K562 (cell line): Measurements from ENCODE around the gene ZEB2. TPM values are rescaled to one million over a fixed set of nuclear protein-coding genes. Genes with fewer than 3 reads are reported as not detected.
A peak's percentile ranks its signal among the peaks of the same experiment; 100 is the strongest.

ENCODE experiments used
- ATAC-seq: fragments of 200-7000 bp; cut with Tn5 transposase; 3 replicates; pipeline ENCODE4 v1.9.1; 2020; ENCODE audit warnings: moderate library complexity
- BruUV-seq: library from RNA; stranded (reverse); fragments of 400-500 nt; replicated peaks from 2 replicates; lab custom pipeline; 2021; lab: Mats Ljungman, UMichigan
- CTCF ChIA-PET: fragments of 300-600 bp; formaldehyde crosslinking; extraction: SDS; loops from one replicate; lab custom pipeline; 2021; ENCODE audit warnings: low intra/inter-chr PET ratio; lab: Yijun Ruan, JAX
- POLR2A ChIA-PET: fragments of 300-600, 350-650 bp; sonication (Branson Sonifier 250); formaldehyde crosslinking; extraction: SDS; loops from one replicate; lab custom pipeline; 2021; ENCODE audit warnings: antibody characterized with exemption, inconsistent platforms; lab: Yijun Ruan, JAX
- DNase-seq, 4 experiments: peaks; one replicate each; pipeline versions ENCODE4 v3.0.0 to v3.0.0-alpha.2; 2011 to 2018; ENCODE audit warnings: low spot score in 3 of 4, mixed read lengths in 3 of 4; ENCODE audit errors: extremely low read depth in 1 of 4
- FAIRE-seq: peaks from 2 replicates; lab custom pipeline; 2011; peaks lifted over from hg19 to GRCh38; lab: Jason Lieb, UNC
- H2AFZ ChIP-seq: 2 replicates; pipeline ENCODE4 v1.6.0; 2011; ENCODE audit warnings: low read depth, low read length, control low read depth, inconsistent platforms
- H3K27ac ChIP-seq: fragments of 200-600 bp; 3 replicates; pipeline ENCODE4 v1.8.0; 2011; ENCODE audit warnings: low read depth, mild to moderate bottlenecking, control low read depth, inconsistent platforms, low read length, moderate library complexity, mixed read lengths; ENCODE audit errors: extremely low read depth
- H3K27me3 ChIP-seq, 2 experiments: fragments of 300-600 bp in 1 of 2; 2 replicates in 1 of 2; 3 replicates in 1 of 2; pipeline versions ENCODE4 v1.6.0 to v1.8.0; 2011; ENCODE audit warnings: inconsistent platforms in 2 of 2, low read length in 2 of 2, mild to moderate bottlenecking in 1 of 2, mixed read lengths in 1 of 2, moderate library complexity in 1 of 2; ENCODE audit not compliant: control insufficient read depth in 2 of 2, insufficient read depth in 2 of 2
- H3K36me3 ChIP-seq: fragments of 300-600 bp; 3 replicates; pipeline ENCODE4 v1.8.0; 2011; ENCODE audit warnings: mild to moderate bottlenecking, low read length, inconsistent platforms; ENCODE audit not compliant: control insufficient read depth, insufficient read depth
- H3K4me1 ChIP-seq, 2 experiments: fragments of 200-600 bp in 1 of 2; replicated peaks in 1 of 2; 2 replicates in 1 of 2; 3 replicates in 1 of 2; pipeline versions ENCODE4 v1.5.1 to v1.8.0; 2011; ENCODE audit warnings: inconsistent platforms in 2 of 2, low read length in 2 of 2, mild to moderate bottlenecking in 1 of 2, mixed read lengths in 1 of 2, moderate library complexity in 1 of 2; ENCODE audit not compliant: control insufficient read depth in 2 of 2, insufficient read depth in 2 of 2
- H3K4me2 ChIP-seq: 2 replicates; pipeline ENCODE4 v1.6.1; 2011; ENCODE audit warnings: low read length, control low read depth, inconsistent platforms, mixed read lengths; ENCODE audit not compliant: insufficient read depth
- H3K4me3 ChIP-seq: fragments of 200-600 bp; sonication (generic), shearing (Covaris generic); 2 replicates; pipeline ENCODE4 v1.5.1; 2016; ENCODE audit warnings: control low read depth, inconsistent platforms
- H3K79me2 ChIP-seq: fragments of 200-600 bp; 3 replicates; pipeline ENCODE4 v1.8.0; 2011; ENCODE audit warnings: low read length, inconsistent platforms; ENCODE audit not compliant: control insufficient read depth, insufficient read depth
- H3K9ac ChIP-seq, 2 experiments: 2 replicates each; pipeline versions ENCODE4 v1.6.0 to v1.6.1; 2011; ENCODE audit warnings: low read depth in 2 of 2, low read length in 2 of 2, control low read depth in 1 of 2, inconsistent platforms in 1 of 2, mild to moderate bottlenecking in 1 of 2, mixed read lengths in 1 of 2; ENCODE audit not compliant: insufficient read depth in 1 of 2
- H3K9me1 ChIP-seq: one replicate; pipeline ENCODE4 v1.6.0; 2011; ENCODE audit warnings: inconsistent platforms, mild to moderate bottlenecking, low read length, moderate library complexity; ENCODE audit not compliant: control insufficient read depth, insufficient read depth
- H3K9me3 ChIP-seq: replicated peaks from 2 replicates; pipeline ENCODE4 v1.5.1; 2011; ENCODE audit warnings: low read depth, low read length, inconsistent platforms; ENCODE audit not compliant: control insufficient read depth, insufficient read depth
- H4K20me1 ChIP-seq: replicated peaks from 2 replicates; pipeline ENCODE4 v1.6.1; 2011; ENCODE audit warnings: low read length, inconsistent platforms, mixed read lengths; ENCODE audit not compliant: control insufficient read depth, insufficient read depth
- ARNT ChIP-seq, 2 experiments: fragments of 450-650 bp; IDR thresholded peaks; 2 replicates each; pipeline ENCODE4 v1.6.1; 2016; ENCODE audit warnings: mild to moderate bottlenecking in 1 of 2
- CBFB ChIP-seq: sonication (generic); formaldehyde crosslinking; IDR thresholded peaks from 2 replicates; pipeline ENCODE4 v1.4.0; 2020; ENCODE audit warnings: mild to moderate bottlenecking, missing genetic modification reagents
- CLOCK ChIP-seq: fragments of 250-450 bp; sonication (Bioruptor Pico); IDR thresholded peaks from 2 replicates; pipeline ENCODE4 v1.4.0; 2020; ENCODE audit warnings: mild to moderate bottlenecking, moderate library complexity, borderline replicate concordance
- FOXA1 ChIP-seq: fragments of 450-650 bp; IDR thresholded peaks from 2 replicates; pipeline ENCODE4 v1.6.1; 2016; ENCODE audit warnings: mild to moderate bottlenecking, borderline replicate concordance
- HNRNPL ChIP-seq: fragments of 200-400 bp; formaldehyde crosslinking; IDR thresholded peaks from 2 replicates; pipeline ENCODE4 v1.6.1; 2017; ENCODE audit warnings: low read depth, mild to moderate bottlenecking, low read length
- MAFF ChIP-seq: IDR thresholded peaks from 2 replicates; pipeline ENCODE4 v1.6.1; 2012; ENCODE audit warnings: low read length, improper control_type of control experiment
- RBM22 ChIP-seq: fragments of 200-400 bp; formaldehyde crosslinking; IDR thresholded peaks from 2 replicates; pipeline ENCODE4 v1.6.1; 2018; ENCODE audit warnings: low read length, low read depth; ENCODE audit not compliant: poor library complexity, severe bottlenecking
- RCOR1 ChIP-seq, 2 experiments: IDR thresholded peaks; 2 replicates each; pipeline ENCODE4 v1.6.1; 2012; ENCODE audit warnings: low read depth in 2 of 2, low read length in 2 of 2, borderline replicate concordance in 1 of 2, improper control_type of control experiment in 1 of 2
- SLC30A9 ChIP-seq: fragments of 250-450 bp; sonication (Bioruptor Pico); IDR thresholded peaks from 2 replicates; pipeline ENCODE4 v1.8.0; 2022; ENCODE audit warnings: mild to moderate bottlenecking, moderate library complexity
- SMAD2 ChIP-seq: fragments of 150-350 bp; IDR thresholded peaks from 2 replicates; pipeline ENCODE4 v1.6.1; 2014; ENCODE audit warnings: low read depth, mild to moderate bottlenecking, low read length
- TCFL5 ChIP-seq: fragments of 250-450 bp; sonication (Bioruptor Pico); conservative IDR thresholded peaks from 2 replicates; pipeline ENCODE4 v1.6.1; 2021; ENCODE audit warnings: mild to moderate bottlenecking, moderate library complexity, matching md5 sums
- VEZF1 ChIP-seq: fragments of 200-800 bp; sonication (Bioruptor generic); IDR thresholded peaks from 2 replicates; pipeline ENCODE4 v1.6.1; 2017; ENCODE audit warnings: missing genetic modification characterization, missing compliant biosample characterization
- ZNF12 ChIP-seq: sonication (generic); formaldehyde crosslinking; IDR thresholded peaks from 2 replicates; pipeline ENCODE4 v1.4.0; 2020; ENCODE audit warnings: mild to moderate bottlenecking, missing genetic modification reagents
- ZNF133 ChIP-seq: fragments of 250-450 bp; sonication (Bioruptor Pico); IDR thresholded peaks from 2 replicates; pipeline ENCODE4 v1.4.0; 2020; ENCODE audit warnings: mild to moderate bottlenecking
- ZNF232 ChIP-seq: sonication (generic); formaldehyde crosslinking; IDR thresholded peaks from 2 replicates; pipeline ENCODE4 v1.8.0; 2022; ENCODE audit warnings: mild to moderate bottlenecking, missing genetic modification reagents
- ZNF277 ChIP-seq: fragments of 250-450 bp; sonication (Bioruptor Pico); IDR thresholded peaks from 2 replicates; pipeline ENCODE4 v1.8.0; 2022; ENCODE audit warnings: inconsistent platforms, mild to moderate bottlenecking, moderate library complexity, borderline replicate concordance
- ZNF586 ChIP-seq: fragments of 450-650 bp; formaldehyde crosslinking; conservative IDR thresholded peaks from 2 replicates; pipeline ENCODE4 v1.4.0; 2020; ENCODE audit warnings: mild to moderate bottlenecking, moderate library complexity
- ZNF785 ChIP-seq: fragments of 250-450 bp; sonication (Bioruptor Pico); IDR thresholded peaks from 2 replicates; pipeline ENCODE4 v1.4.0; 2020; ENCODE audit warnings: mild to moderate bottlenecking
- WGBS: fragments of 100-300 bp; shearing (Covaris generic); methylation state at CpG from one replicate; pipeline ENCODE4 v1.1.6; 2016; ENCODE audit warnings: low coverage, mixed read lengths; ENCODE audit not compliant: insufficient coverage; ENCODE audit errors: missing lambda C conversion rate; 5-methylcytosine and 5-hydroxymethylcytosine counted together
- in situ Hi-C: fragments of 300-500 bp; cut with MboI; formaldehyde crosslinking; loops from 4 replicates; pipeline ENCODE4 v1.15.0; 2018; ENCODE audit warnings: inconsistent platforms, mixed read lengths
- intact Hi-C: fragments of 100-400 bp; cut with micrococcal nuclease; formaldehyde crosslinking; loops from 2 replicates; pipeline ENCODE4 v1.14.2; 2022
- polyA plus RNA-seq, 8 experiments: library from polyadenylated mRNA; depleted of rRNA in 4 of 8; stranded (reverse) in 5 of 8; unstranded in 3 of 8; fragments of >200 nt; fragmentation: Nextera tagmentation in 2 of 8; fragmentation: Illumina TruSeq in 1 of 8; extraction: Ambion mirVana in 2 of 8; extraction: Trizol in 1 of 8; gene quantifications; 2 replicates each; pipeline versions ENCODE4 v1.2.1 to v1.2.3, GENCODE V29; 2011 to 2014; ENCODE audit warnings: inconsistent platforms in 1 of 8, missing spikeins in 1 of 8
- total RNA-seq, 7 experiments: library from RNA; depleted of rRNA in 6 of 7; stranded (reverse); fragments of >200 nt in 6 of 7; fragmentation: Illumina TruSeq in 2 of 7; extraction: Trizol in 2 of 7; gene quantifications; 2 replicates each; pipeline versions ENCODE4 v1.2.1 to v1.2.3, GENCODE V29; 2011 to 2021; ENCODE audit warnings: low replicate concordance in 1 of 7

ZEB2 gene
- total and polyA plus RNA-seq, 9 of the 15 experiments (the other 6 are each of a cell fraction or from before 2014, with no cell fraction given): 15.1 to 113 (median 72.3) TPM

- FAIRE-seq: peak; percentile 80
- ChIA-PET CTCF (no interaction called here), POLR2A (interaction anchor here (0.6 to 1.8 kb wide), 4 partner anchors 9 to 17 kb away, joined by 3 to 5 read pairs (median 3); no protein-coding TSS in a partner anchor)
- H3K9me3 ChIP-seq: no peaks in the 10 kb centered on the region
- no peaks in the 10 kb centered on the region for H3K27me3 ChIP-seq
- 0% methylated on average over 4 of the region's 4 CpGs for WGBS
- peak; percentile 91 for ATAC-seq
- H3K9ac ChIP-seq: peak overlapping the region in 1 of 2 experiments; percentile 49; a peak in 2 of 4 replicates
- intact Hi-C loops (loop anchor here (5.0 kb wide), 2 partner anchors 163 to 223 kb away; partner anchors contain the start of gene ZEB2), in situ Hi-C loops (no loop called here)
- no peaks in the 10 kb centered on the region for H3K79me2 ChIP-seq
- BruUV-seq: TSS peak; percentile 99
- no peak overlapping the region for H3K4me3 ChIP-seq
- peaks cover 3 to 33% of the 10 kb centered on the region in 2 experiments; a peak in 4 of 5 replicates for H3K4me1 ChIP-seq
- H3K36me3 ChIP-seq: no peaks in the 10 kb centered on the region
- no peaks in the 10 kb centered on the region for H4K20me1 ChIP-seq
- DNase-seq: peak in 2 of 4 experiments; percentile 55 to 77
- peak overlapping the region; percentile 45 for H3K27ac ChIP-seq
- H3K4me2 ChIP-seq: peak overlapping the region; percentile 59
- no peaks in the 10 kb centered on the region for H3K9me1 ChIP-seq
- peak overlapping the region; percentile 82 for H2AFZ ChIP-seq
- TF ChIP-seq ZNF232 (CRISPR knock-in tag) (no peak), ZNF133 (CRISPR knock-in tag) (no peak), RCOR1 (IDR thresholded peaks at IDR 0.05; ENCODE audit: borderline replicate concordance in 1 of 2, low read depth in 2 of 2, low read length in 2 of 2) (peak in 1 of 2 experiments; percentile 62; a peak in 1 of 4 replicates), CBFB (CRISPR knock-in tag) (no peak), FOXA1 (no peak), ZNF586 (CRISPR knock-in tag) (no peak; the same call in 1 of the 2 replicates), MAFF (peak; percentile 89), SMAD2 (no peak), VEZF1 (peak; percentile 24; the same call in 1 of the 2 replicates), RBM22 (no peak), ZNF12 (CRISPR knock-in tag) (no peak), HNRNPL (no peak), ZNF785 (CRISPR knock-in tag) (no peak), TCFL5 (CRISPR knock-in tag) (no peak), ARNT (IDR thresholded peaks at IDR 0.05) (0 out of 4 replicates have a peak, but pooled peaks of 1 of the 2 experiments have one; percentile 65), SLC30A9 (CRISPR knock-in tag) (no peak), CLOCK (CRISPR knock-in tag) (no peak), ZNF277 (CRISPR knock-in tag) (no peak)
Observed at GRCh38 chr2:144358979-144359541, 160.9 kb downstream of the ZEB2 start.
